ENCODE measurements around the gene ZDHHC11B.
"Not testable (repeated sequence)": the region's sequence is repeated elsewhere in the genome, so short reads cannot be mapped to it uniquely, and the experiment has no call there.

The ZDHHC11B gene

GRCh38 chr5:683551-684481 lies 100.7 kb downstream of the ZDHHC11B start:
- TF ChIP-seq CTCF (conservative IDR thresholded peaks at IDR 0.05; ENCODE audit: low read depth, low read length): no peak
- DNase-seq (ENCODE audit: low read depth): no peak
- no peak overlapping the region for H3K4me3 ChIP-seq (ENCODE audit: low read depth, low read length)

GRCh38 chr5:682651-683358 lies 101.7 kb downstream of the ZDHHC11B start:
- not testable (repeated sequence) for DNase-seq (ENCODE audit: low read depth); H3K4me3 ChIP-seq (ENCODE audit: low read depth, low read length)

GRCh38 chr5:682216-682615 lies 102.3 kb downstream of the ZDHHC11B start:
- not testable (repeated sequence) for H3K4me3 ChIP-seq (ENCODE audit: low read depth, low read length); DNase-seq (ENCODE audit: low read depth)

GRCh38 chr5:681317-682191 lies 103.0 kb downstream of the ZDHHC11B start:
- not testable (repeated sequence) for DNase-seq (ENCODE audit: low read depth); H3K4me3 ChIP-seq (ENCODE audit: low read depth, low read length)

- not testable (repeated sequence) for DNase-seq (ENCODE audit: low read depth); H3K4me3 ChIP-seq (ENCODE audit: low read depth, low read length)
Measured at GRCh38 chr5:680836-681235, 103.7 kb downstream of the ZDHHC11B start.

- not testable (repeated sequence) for H3K4me3 ChIP-seq (ENCODE audit: low read depth, low read length); DNase-seq (ENCODE audit: low read depth)
Measured at GRCh38 chr5:680118-680795, 104.3 kb downstream of the ZDHHC11B start.

GRCh38 chr5:679166-679895 lies 105.2 kb downstream of the ZDHHC11B start:
- not testable (repeated sequence) for DNase-seq (ENCODE audit: low read depth); H3K4me3 ChIP-seq (ENCODE audit: low read depth, low read length)

GRCh38 chr5:678521-678920 lies 106.0 kb downstream of the ZDHHC11B start:
- DNase-seq (ENCODE audit: low read depth): not testable (repeated sequence)

GRCh38 chr5:677131-678101 lies 107.1 kb downstream of the ZDHHC11B start:
- H3K4me3 ChIP-seq (ENCODE audit: low read depth, low read length): no peak overlapping the region
- DNase-seq (ENCODE audit: low read depth): no peak
- no peak for TF ChIP-seq CTCF (conservative IDR thresholded peaks at IDR 0.05; ENCODE audit: low read depth, low read length)

More at GRCh38 chr5:678521-678920, 106.0 kb downstream of the ZDHHC11B start:
- not testable (repeated sequence) for H3K4me3 ChIP-seq (ENCODE audit: low read depth, low read length)

Measured in choroid plexus epithelial cell (primary cell).